Fibroblast of the conjunctiva (primary cell): ENCODE results near the gene SLC16A6.
"Not testable (repeated sequence)": the region's sequence is repeated elsewhere in the genome, so short reads cannot be mapped to it uniquely, and the experiment has no call there.

Experiments used
- DNase-seq: peaks from one replicate; pipeline ENCODE4 v3.0.0-alpha.2; 2010; ENCODE audit warnings: low read depth

The SLC16A6 gene

GRCh38 chr17:68247445-68248198, 43.3 kb downstream of the SLC16A6 start, which contains the start of gene AMZ2:
TSS of gene AMZ2 (plus strand) at chr17:68248043. CDS start at chr17:68250188, 2,145 bp downstream.
- peak; percentile 89 for DNase-seq

- DNase-seq, result no peak
These were observed 44.5 kb downstream of the SLC16A6 start for GRCh38 chr17:68246271-68247028.

- DNase-seq, result no peak
These were observed 51.1 kb downstream of the SLC16A6 start for GRCh38 chr17:68239632-68240366.

GRCh38 chr17:68238871-68239253, 52.1 kb downstream of the SLC16A6 start:
- no peak for DNase-seq

- no peak for DNase-seq
These were observed 52.6 kb downstream of the SLC16A6 start for GRCh38 chr17:68238164-68238870.

- not testable (repeated sequence) for DNase-seq
These were observed 53.4 kb downstream of the SLC16A6 start for GRCh38 chr17:68237369-68238163.

- not testable (repeated sequence) for DNase-seq
These were observed 55.6 kb downstream of the SLC16A6 start for GRCh38 chr17:68235336-68235791.

GRCh38 chr17:68234726-68235335, 56.1 kb downstream of the SLC16A6 start:
- DNase-seq, result peak; percentile 4

GRCh38 chr17:68232741-68233140, 58.2 kb downstream of the SLC16A6 start:
- peak; percentile 14 for DNase-seq

- no peak for DNase-seq
These were observed 59.4 kb downstream of the SLC16A6 start for GRCh38 chr17:68231541-68231940.

GRCh38 chr17:68231131-68231530, 59.8 kb downstream of the SLC16A6 start:
- not testable (repeated sequence) for DNase-seq

- no peak for DNase-seq
These were observed 61.3 kb downstream of the SLC16A6 start for GRCh38 chr17:68229619-68230018.

- DNase-seq, result no peak
These were observed 61.9 kb downstream of the SLC16A6 start for GRCh38 chr17:68228817-68229570.

GRCh38 chr17:68228039-68228680, 62.8 kb downstream of the SLC16A6 start:
- not testable (repeated sequence) for DNase-seq

- DNase-seq, result not testable (repeated sequence)
These were observed 65.9 kb downstream of the SLC16A6 start for GRCh38 chr17:68225055-68225454.

GRCh38 chr17:68222606-68223005, 68.3 kb downstream of the SLC16A6 start:
- no peak for DNase-seq

- DNase-seq, result no peak
These were observed 69.1 kb downstream of the SLC16A6 start for GRCh38 chr17:68221786-68222185.

- DNase-seq, result not testable (repeated sequence)
These were observed 70.1 kb downstream of the SLC16A6 start for GRCh38 chr17:68220786-68221185.

GRCh38 chr17:68220186-68220585, 70.7 kb downstream of the SLC16A6 start:
- not testable (repeated sequence) for DNase-seq
